Measurements from ENCODE around the gene SLC39A8. TPM values are rescaled to one million over a fixed set of nuclear protein-coding genes. Genes with fewer than 3 reads are reported as not detected.

The SLC39A8 gene
- total RNA-seq, 1 experiment from 2014 or later: 35.9 TPM

DNA sequence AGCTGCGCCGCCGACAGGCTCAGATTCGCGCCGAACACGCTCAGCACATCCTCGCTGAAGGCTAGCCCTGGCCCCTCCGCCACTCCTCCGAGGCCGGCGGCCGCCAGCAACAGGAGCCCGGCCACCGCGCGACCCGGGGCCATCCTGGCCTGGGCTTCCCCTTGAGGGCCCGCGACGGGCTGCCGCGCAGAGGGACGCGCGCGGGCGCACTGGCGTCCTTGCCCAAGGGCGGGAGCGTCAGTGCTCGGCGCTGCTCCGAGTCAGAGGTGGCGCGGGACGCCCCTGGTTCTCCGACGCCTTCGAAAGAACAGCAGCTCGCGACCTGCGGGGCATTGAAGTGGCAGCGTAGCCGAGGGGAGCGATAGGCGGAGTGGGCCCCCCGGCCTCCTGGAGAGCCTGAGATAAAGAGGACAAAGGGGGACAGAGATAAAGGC, 745 bp downstream of the SLC39A8 start (continued):
- TF ChIP-seq, protein P1, sequence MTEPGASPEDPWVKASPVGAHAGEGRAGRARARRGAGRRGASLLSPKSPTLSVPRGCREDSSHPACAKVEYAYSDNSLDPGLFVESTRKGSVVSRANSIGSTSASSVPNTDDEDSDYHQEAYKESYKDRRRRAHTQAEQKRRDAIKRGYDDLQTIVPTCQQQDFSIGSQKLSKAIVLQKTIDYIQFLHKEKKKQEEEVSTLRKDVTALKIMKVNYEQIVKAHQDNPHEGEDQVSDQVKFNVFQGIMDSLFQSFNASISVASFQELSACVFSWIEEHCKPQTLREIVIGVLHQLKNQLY (CRISPR knock-in tag; IDR thresholded peaks at IDR 0.05): no peak
- TF ChIP-seq JAZF1 (CRISPR knock-in tag; IDR thresholded peaks at IDR 0.05) (no peak), SOX15 (CRISPR knock-in tag; IDR thresholded peaks at IDR 0.05) (no peak), NFE2L1 (CRISPR knock-in tag; IDR thresholded peaks at IDR 0.05) (peak; percentile 69; the same call in 1 of the 2 replicates), ZNF138 (CRISPR knock-in tag; conservative IDR thresholded peaks at IDR 0.05) (no peak), NFATC4 (CRISPR knock-in tag; IDR thresholded peaks at IDR 0.05) (no peak), ZNF263 (CRISPR knock-in tag; IDR thresholded peaks at IDR 0.05; ENCODE audit: low read depth) (no peak), MXD4 (CRISPR knock-in tag; IDR thresholded peaks at IDR 0.05; ENCODE audit: borderline replicate concordance) (no peak), TCF7 (CRISPR knock-in tag; IDR thresholded peaks at IDR 0.05; ENCODE audit: low read depth) (no peak), MYBL2 (CRISPR knock-in tag; IDR thresholded peaks at IDR 0.05) (peak; percentile 74; the same call in 1 of the 2 replicates), TEAD1 (CRISPR knock-in tag; IDR thresholded peaks at IDR 0.05) (no peak), PRRX2 (CRISPR knock-in tag; IDR thresholded peaks at IDR 0.05) (no peak), ZNF121 (CRISPR knock-in tag; IDR thresholded peaks at IDR 0.05) (no peak)
- TF ChIP-seq, protein P2, sequence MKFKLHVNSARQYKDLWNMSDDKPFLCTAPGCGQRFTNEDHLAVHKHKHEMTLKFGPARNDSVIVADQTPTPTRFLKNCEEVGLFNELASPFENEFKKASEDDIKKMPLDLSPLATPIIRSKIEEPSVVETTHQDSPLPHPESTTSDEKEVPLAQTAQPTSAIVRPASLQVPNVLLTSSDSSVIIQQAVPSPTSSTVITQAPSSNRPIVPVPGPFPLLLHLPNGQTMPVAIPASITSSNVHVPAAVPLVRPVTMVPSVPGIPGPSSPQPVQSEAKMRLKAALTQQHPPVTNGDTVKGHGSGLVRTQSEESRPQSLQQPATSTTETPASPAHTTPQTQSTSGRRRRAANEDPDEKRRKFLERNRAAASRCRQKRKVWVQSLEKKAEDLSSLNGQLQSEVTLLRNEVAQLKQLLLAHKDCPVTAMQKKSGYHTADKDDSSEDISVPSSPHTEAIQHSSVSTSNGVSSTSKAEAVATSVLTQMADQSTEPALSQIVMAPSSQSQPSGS (CRISPR knock-in tag; IDR thresholded peaks at IDR 0.05; ENCODE audit: borderline replicate concordance, low read depth): no peak
- TF ChIP-seq, protein P3, sequence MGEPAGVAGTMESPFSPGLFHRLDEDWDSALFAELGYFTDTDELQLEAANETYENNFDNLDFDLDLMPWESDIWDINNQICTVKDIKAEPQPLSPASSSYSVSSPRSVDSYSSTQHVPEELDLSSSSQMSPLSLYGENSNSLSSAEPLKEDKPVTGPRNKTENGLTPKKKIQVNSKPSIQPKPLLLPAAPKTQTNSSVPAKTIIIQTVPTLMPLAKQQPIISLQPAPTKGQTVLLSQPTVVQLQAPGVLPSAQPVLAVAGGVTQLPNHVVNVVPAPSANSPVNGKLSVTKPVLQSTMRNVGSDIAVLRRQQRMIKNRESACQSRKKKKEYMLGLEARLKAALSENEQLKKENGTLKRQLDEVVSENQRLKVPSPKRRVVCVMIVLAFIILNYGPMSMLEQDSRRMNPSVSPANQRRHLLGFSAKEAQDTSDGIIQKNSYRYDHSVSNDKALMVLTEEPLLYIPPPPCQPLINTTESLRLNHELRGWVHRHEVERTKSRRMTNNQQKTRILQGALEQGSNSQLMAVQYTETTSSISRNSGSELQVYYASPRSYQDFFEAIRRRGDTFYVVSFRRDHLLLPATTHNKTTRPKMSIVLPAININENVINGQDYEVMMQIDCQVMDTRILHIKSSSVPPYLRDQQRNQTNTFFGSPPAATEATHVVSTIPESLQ (CRISPR knock-in tag; IDR thresholded peaks at IDR 0.05): no peak
- TF ChIP-seq, protein P4, sequence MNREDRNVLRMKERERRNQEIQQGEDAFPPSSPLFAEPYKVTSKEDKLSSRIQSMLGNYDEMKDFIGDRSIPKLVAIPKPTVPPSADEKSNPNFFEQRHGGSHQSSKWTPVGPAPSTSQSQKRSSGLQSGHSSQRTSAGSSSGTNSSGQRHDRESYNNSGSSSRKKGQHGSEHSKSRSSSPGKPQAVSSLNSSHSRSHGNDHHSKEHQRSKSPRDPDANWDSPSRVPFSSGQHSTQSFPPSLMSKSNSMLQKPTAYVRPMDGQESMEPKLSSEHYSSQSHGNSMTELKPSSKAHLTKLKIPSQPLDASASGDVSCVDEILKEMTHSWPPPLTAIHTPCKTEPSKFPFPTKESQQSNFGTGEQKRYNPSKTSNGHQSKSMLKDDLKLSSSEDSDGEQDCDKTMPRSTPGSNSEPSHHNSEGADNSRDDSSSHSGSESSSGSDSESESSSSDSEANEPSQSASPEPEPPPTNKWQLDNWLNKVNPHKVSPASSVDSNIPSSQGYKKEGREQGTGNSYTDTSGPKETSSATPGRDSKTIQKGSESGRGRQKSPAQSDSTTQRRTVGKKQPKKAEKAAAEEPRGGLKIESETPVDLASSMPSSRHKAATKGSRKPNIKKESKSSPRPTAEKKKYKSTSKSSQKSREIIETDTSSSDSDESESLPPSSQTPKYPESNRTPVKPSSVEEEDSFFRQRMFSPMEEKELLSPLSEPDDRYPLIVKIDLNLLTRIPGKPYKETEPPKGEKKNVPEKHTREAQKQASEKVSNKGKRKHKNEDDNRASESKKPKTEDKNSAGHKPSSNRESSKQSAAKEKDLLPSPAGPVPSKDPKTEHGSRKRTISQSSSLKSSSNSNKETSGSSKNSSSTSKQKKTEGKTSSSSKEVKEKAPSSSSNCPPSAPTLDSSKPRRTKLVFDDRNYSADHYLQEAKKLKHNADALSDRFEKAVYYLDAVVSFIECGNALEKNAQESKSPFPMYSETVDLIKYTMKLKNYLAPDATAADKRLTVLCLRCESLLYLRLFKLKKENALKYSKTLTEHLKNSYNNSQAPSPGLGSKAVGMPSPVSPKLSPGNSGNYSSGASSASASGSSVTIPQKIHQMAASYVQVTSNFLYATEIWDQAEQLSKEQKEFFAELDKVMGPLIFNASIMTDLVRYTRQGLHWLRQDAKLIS (CRISPR knock-in tag; IDR thresholded peaks at IDR 0.05; ENCODE audit: borderline replicate concordance): no peak
- TF ChIP-seq, protein P5, sequence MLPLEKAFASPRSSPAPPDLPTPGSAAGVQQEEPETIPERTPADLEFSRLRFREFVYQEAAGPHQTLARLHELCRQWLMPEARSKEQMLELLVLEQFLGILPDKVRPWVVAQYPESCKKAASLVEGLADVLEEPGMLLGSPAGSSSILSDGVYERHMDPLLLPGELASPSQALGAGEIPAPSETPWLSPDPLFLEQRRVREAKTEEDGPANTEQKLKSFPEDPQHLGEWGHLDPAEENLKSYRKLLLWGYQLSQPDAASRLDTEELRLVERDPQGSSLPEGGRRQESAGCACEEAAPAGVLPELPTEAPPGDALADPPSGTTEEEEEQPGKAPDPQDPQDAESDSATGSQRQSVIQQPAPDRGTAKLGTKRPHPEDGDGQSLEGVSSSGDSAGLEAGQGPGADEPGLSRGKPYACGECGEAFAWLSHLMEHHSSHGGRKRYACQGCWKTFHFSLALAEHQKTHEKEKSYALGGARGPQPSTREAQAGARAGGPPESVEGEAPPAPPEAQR (CRISPR knock-in tag; IDR thresholded peaks at IDR 0.05): no peak
- TF ChIP-seq, protein P6, sequence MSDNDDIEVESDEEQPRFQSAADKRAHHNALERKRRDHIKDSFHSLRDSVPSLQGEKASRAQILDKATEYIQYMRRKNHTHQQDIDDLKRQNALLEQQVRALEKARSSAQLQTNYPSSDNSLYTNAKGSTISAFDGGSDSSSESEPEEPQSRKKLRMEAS (CRISPR knock-in tag; IDR thresholded peaks at IDR 0.05): peak; percentile 71; the same call in 1 of the 2 replicates
- TF ChIP-seq, protein P7, sequence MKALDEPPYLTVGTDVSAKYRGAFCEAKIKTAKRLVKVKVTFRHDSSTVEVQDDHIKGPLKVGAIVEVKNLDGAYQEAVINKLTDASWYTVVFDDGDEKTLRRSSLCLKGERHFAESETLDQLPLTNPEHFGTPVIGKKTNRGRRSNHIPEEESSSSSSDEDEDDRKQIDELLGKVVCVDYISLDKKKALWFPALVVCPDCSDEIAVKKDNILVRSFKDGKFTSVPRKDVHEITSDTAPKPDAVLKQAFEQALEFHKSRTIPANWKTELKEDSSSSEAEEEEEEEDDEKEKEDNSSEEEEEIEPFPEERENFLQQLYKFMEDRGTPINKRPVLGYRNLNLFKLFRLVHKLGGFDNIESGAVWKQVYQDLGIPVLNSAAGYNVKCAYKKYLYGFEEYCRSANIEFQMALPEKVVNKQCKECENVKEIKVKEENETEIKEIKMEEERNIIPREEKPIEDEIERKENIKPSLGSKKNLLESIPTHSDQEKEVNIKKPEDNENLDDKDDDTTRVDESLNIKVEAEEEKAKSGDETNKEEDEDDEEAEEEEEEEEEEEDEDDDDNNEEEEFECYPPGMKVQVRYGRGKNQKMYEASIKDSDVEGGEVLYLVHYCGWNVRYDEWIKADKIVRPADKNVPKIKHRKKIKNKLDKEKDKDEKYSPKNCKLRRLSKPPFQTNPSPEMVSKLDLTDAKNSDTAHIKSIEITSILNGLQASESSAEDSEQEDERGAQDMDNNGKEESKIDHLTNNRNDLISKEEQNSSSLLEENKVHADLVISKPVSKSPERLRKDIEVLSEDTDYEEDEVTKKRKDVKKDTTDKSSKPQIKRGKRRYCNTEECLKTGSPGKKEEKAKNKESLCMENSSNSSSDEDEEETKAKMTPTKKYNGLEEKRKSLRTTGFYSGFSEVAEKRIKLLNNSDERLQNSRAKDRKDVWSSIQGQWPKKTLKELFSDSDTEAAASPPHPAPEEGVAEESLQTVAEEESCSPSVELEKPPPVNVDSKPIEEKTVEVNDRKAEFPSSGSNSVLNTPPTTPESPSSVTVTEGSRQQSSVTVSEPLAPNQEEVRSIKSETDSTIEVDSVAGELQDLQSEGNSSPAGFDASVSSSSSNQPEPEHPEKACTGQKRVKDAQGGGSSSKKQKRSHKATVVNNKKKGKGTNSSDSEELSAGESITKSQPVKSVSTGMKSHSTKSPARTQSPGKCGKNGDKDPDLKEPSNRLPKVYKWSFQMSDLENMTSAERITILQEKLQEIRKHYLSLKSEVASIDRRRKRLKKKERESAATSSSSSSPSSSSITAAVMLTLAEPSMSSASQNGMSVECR (CRISPR knock-in tag; IDR thresholded peaks at IDR 0.05; ENCODE audit: borderline replicate concordance): no peak; the same call in 1 of the 2 replicates
- TF ChIP-seq, protein P8, sequence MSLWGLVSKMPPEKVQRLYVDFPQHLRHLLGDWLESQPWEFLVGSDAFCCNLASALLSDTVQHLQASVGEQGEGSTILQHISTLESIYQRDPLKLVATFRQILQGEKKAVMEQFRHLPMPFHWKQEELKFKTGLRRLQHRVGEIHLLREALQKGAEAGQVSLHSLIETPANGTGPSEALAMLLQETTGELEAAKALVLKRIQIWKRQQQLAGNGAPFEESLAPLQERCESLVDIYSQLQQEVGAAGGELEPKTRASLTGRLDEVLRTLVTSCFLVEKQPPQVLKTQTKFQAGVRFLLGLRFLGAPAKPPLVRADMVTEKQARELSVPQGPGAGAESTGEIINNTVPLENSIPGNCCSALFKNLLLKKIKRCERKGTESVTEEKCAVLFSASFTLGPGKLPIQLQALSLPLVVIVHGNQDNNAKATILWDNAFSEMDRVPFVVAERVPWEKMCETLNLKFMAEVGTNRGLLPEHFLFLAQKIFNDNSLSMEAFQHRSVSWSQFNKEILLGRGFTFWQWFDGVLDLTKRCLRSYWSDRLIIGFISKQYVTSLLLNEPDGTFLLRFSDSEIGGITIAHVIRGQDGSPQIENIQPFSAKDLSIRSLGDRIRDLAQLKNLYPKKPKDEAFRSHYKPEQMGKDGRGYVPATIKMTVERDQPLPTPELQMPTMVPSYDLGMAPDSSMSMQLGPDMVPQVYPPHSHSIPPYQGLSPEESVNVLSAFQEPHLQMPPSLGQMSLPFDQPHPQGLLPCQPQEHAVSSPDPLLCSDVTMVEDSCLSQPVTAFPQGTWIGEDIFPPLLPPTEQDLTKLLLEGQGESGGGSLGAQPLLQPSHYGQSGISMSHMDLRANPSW (CRISPR knock-in tag; conservative IDR thresholded peaks at IDR 0.05; ENCODE audit: low read depth): no peak
- TF ChIP-seq, protein P9, sequence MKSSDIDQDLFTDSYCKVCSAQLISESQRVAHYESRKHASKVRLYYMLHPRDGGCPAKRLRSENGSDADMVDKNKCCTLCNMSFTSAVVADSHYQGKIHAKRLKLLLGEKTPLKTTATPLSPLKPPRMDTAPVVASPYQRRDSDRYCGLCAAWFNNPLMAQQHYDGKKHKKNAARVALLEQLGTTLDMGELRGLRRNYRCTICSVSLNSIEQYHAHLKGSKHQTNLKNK (CRISPR knock-in tag; IDR thresholded peaks at IDR 0.05): no peak
